Measurements from ENCODE around the gene CPSF4L.

Gene CPSF4L

GRCh38 chr17:73203788-73204479, 57.7 kb downstream of the CPSF4L start:
- DNase-seq (ENCODE audit: low read depth in 2 of 2) = no peak

- DNase-seq (ENCODE audit: low read depth in 2 of 2) = no peak
These were observed 58.4 kb downstream of the CPSF4L start for GRCh38 chr17:73203135-73203787.

GRCh38 chr17:73201215-73202069, 60.2 kb downstream of the CPSF4L start:
- DNase-seq (ENCODE audit: low read depth in 2 of 2) = no peak

GRCh38 chr17:73200476-73200875, 61.2 kb downstream of the CPSF4L start:
- DNase-seq (ENCODE audit: low read depth in 2 of 2) = no peak

- DNase-seq (ENCODE audit: low read depth in 2 of 2) = no peak
These were observed 61.8 kb downstream of the CPSF4L start for GRCh38 chr17:73199751-73200317.

GRCh38 chr17:73198930-73199260, 62.8 kb downstream of the CPSF4L start:
- DNase-seq (ENCODE audit: low read depth in 2 of 2) = no peak
